Stimulated activated CD4-positive, alpha-beta T cell treated with anti-CD3 and anti-CD28 coated beads, Interleukin-15, amount 100 ng/mL, for 1 hour (primary cell): Measurements from ENCODE around the gene TMEM132C.

Source experiments
- DNase-seq, 2 donors: peaks; one replicate each; pipeline ENCODE4 v3.0.0-alpha.2; 2020; ENCODE audit warnings: low read depth in 1 of 2, low spot score in 1 of 2

TMEM132C gene

DNA sequence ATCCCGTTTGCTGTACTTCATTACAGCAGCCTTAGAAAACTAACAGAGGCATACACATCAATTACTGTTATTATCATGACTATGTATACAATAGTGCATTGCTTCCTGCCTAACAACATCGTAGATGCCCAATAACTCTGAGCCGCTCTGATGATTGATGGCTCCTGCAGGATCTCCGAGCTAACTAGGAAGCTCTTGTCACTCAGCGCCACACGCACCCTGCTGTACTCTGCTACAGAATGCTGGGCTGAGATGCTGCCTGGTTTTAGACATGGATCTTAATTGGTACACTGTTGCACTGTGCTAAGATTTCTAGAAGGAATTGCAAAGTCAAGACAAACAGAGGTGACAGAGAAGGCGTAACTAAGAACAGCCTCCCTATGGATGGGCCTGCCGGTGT, 387.5 kb downstream of the TMEM132C start:
- no peak for DNase-seq

DNA sequence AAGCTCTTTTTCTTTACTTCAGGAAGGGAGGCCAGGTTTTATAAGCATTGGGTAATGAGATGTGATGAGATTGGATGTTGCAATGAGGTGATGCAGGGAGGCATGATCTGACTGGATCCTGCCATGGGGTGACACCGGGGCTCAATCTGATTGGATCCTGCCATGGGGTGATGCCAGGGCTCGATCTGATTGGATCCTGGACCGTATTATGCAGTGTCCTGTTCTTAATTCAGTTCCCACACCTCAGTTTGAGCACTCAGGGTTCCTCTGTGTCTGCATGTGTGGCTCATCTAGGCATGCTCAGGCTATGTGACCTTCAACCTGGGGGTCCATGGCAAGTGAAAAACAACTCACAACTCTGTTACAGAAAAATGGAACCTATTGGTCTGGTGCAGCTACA, 390.4 kb downstream of the TMEM132C start:
- no peak for DNase-seq

DNA sequence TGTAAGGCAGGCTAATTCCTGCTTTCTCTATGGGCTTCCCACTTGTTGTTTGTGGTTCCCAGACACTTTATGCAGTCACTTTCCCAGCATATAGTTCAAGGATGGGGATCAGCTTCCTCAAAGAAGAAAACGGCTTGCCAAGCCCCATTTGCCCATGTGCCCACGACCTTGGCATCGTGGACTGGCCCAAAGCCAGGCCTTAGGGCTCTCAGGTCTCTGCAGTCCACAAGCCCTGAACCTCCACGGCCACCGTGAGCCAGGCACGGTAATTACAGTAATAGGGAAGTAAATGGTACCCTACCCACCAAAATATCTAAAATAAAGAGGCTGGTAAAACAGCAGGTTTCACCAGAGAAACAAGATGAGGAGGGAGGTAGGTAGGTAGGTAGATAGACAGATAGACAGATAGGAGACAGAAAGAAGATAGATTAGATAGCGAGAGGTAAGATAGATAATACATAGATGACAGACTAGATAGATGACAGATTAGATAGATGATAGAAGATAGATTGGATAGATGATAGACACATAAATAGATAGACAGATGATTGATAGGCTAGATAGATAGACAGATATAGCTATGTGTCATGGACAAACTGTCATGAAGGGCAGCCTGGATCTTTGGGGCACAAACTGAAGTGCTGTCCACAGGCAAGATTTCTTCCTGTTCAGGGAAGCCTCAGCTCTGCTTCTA, 393.7 kb downstream of the TMEM132C start:
- no peak for DNase-seq

DNA sequence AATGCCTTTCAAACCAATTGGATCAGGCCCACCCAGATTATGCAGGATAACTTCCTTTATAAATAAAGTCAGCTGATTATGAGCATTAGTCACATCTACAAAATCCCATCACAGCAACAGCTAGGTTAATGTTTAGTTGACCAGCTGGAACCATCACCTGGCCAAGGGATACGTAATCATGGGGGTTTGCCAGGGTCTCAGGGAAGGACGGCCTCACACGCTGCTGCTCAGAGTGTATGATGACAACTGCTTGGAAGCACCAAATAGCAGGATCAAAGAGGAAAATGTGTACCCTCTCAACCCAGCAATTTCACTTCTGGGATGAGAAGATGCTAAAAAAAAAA, 394.2 kb downstream of the TMEM132C start:
- DNase-seq = no peak

GRCh38 chr12:128662101-128662500, 395.1 kb downstream of the TMEM132C start:
- DNase-seq = no peak

- DNase-seq = no peak
Observed at GRCh38 chr12:128664501-128664900, 397.5 kb downstream of the TMEM132C start.

GRCh38 chr12:128667193-128667592, 400.2 kb downstream of the TMEM132C start:
- DNase-seq = no peak

DNA sequence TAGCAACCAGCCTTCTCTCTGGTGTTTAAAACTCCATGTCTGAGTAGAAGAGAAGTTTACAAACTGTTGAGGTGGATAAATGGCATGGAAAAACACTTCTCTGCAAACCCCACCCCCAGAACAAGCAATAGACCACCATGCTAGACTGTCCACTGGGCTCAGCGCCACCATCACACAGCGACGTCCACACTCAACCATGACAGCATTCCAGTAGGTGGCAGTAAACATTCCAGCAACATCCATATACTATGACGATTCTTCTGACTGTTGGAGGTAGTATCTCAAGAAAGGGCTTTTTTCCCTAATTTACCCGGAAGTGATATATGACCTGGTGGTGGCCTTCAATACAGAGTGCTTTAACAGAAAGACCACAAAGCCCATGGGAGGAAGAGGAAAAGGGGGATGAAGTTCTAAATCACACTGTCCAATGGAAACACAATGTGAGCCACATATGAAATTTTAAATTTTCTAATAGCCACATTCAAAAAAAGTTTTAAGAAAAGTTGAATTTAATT, 404.6 kb downstream of the TMEM132C start:
- no peak for DNase-seq

DNA sequence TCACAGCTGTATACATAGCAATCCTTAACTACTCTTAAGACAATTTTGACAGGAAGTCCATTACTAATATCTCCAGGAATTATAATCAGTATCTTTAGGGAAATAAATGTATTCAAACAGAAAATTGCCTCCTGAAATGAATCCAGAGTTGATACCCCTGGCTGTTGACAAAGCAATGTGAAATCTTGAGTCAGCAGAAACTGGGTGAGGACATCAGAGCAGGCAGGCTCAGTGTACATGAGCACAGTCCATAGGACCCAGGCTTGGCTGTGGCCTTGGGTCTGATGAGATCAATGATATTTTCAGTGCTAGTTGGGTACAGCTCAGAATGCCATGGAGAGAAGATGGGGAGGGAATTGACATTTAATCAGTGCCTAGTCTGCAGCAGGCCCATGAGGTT, 405.5 kb downstream of the TMEM132C start:
- no peak for DNase-seq

DNA sequence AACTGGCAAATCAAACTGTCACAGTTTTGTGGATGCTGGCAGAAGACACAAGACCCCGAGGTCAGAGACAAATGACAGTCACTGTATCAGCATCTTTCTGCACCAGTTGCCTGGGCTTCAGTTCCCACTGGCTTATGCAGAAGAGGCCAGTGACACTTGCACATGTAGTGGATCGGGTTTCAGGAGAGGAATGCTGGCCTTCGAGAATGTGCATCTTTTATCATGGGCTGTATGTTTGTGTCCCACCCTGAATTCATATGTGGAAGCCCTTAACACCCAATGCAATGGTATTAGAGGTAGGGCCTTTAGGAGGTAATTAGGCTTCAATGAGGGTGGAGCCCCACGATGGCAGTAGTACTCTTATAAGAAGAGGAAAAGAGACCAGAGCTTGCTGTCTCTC, 405.9 kb downstream of the TMEM132C start:
- no peak for DNase-seq

GRCh38 chr12:128675576-128675975, 408.6 kb downstream of the TMEM132C start:
- DNase-seq = no peak

- DNase-seq = no peak
Observed at GRCh38 chr12:128680555-128680954, 413.6 kb downstream of the TMEM132C start.

DNA sequence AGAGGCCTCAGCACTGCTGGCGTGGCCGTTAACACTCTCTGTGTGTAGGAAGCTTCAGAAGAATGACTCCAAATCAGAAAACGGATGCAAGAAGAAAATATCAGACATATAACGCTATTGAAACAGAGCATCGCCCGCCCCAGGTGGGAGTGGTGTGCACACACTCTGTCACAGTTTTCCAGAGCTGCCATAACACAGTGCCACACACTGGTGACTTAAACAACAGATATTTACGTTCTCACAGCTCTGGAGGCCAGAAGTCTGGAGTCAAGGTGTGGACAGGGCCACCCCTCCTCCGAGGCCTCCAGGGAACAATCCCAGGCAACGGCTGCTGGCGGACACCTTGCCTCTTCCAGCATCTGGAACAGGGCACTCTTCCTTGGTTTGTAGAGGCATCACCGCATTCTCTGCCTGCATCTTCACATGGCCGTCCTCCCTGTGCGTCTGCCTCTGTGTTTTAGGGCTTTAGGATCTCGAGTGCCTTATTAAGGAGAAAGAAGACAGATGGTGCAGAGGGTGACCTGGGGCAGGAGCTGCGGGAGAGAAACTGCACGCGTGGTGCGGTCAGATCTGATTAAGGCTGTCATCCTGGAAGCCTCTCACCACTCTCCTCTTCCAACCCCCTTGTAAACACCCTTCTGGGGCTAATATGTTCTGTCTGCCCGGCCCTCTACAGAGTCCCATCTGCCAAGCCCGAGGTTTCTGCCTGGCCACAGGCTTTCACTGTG, 415.7 kb downstream of the TMEM132C start:
- DNase-seq = no peak

DNA sequence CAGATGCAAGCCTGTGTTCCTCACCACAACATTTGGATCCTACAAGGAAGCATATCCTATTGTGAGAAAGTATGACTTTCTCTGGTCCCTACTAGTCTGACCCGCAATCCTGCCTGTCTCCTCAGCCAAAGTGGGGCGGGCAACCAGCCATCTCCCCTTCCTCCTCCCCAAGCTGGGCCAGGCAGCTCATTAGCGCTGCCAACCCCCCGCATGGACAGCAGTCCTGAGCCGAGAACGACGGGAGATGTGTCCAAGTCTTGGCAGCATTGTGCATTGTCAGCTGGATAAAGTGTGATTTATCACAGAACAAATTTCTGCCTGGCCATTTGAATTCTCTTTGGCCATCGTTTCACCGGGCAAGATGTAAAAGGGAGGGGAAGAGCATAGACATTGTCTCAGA, 417.4 kb downstream of the TMEM132C start:
- DNase-seq = no peak

DNA sequence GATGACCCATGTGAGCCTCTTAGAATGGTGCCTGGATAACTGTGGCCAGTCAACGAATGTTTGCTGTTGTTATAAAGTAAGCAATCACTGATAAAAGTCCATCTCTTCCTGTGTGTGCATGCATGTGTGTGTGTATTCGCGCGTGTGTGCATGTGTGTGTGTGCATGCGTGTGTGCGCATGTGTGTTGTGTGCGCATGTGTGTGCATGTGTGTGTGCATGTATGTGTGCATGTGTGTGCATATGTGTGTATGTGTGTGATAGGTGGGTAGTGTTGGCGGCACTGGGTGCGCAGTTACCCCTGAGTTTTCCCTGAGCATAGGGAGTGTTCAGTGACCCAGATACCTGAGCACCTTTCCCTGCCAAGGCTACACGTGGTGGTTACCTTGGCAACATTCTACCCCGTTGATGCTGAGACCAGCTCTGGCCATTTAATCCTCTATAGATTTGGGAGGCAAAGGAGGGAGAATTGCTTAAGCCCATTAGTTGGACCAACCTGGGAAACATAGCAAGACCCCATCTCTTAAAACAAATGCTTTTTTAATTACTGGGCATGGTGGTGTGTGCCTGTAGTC, 419.0 kb downstream of the TMEM132C start:
- DNase-seq = no peak

GRCh38 chr12:128687851-128688250, 420.9 kb downstream of the TMEM132C start:
- DNase-seq = no peak

DNA sequence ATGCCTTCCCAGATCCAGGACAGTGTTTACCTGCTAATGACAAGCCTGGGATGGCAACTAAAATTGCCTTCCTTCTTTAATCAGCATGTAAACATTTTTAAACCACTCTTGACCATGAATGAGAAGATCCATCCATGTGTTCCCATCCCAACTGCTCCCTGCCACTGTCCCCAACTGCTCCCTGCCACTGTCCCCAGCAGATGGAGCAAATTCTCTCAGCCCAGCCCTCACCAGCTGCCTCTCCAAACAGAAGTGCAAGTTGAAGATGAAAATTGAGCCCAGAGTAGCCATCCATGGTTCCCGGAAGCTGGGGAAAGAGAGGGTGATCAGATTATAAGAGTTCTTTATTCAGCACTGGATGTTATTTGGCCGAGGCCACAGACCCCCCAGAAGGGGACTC, 423.7 kb downstream of the TMEM132C start:
- no peak for DNase-seq

DNA sequence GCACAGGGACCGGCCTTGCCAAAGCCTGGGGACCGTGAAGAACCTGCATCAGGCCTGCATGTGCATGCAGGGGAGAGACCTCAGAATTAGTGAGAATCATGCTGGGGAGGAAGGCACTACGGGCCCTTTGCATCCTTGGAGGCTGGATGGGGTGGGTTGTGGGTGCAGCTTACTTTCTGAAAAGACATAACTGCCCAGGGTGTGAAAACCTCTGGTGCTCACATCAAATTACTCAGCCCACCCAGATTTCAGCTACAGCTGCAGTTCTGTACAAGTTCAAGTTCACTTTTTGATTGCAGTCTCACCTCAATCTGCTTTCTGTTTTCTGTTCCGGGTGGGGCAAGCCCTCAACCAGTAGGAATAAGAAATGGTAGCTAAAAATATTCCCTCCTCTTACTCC, 426.1 kb downstream of the TMEM132C start:
- DNase-seq = no peak

GRCh38 chr12:128693771-128694170, 426.8 kb downstream of the TMEM132C start:
- no peak for DNase-seq

DNA sequence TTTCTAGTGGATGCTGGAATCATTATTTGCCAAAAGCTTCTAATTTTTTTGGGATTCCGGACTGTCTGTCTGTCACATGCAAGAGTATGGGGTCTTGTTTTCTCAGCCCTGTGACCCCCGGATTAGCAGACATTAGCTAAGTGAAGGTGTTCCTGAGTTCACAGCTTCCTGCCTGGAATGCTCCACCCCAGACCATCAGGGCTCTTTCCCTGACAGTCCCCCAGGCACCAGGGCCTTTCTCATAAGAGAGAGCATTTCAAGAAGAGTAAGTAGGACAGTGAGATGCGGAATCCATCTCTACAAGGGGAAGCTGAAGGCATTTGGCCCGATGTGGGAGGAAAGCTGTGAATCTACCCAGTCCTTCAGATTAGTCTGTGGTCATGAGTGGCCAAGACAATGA, 427.5 kb downstream of the TMEM132C start:
- no peak for DNase-seq

- DNase-seq = no peak
Observed at GRCh38 chr12:128695697-128696096, 428.7 kb downstream of the TMEM132C start.

DNA sequence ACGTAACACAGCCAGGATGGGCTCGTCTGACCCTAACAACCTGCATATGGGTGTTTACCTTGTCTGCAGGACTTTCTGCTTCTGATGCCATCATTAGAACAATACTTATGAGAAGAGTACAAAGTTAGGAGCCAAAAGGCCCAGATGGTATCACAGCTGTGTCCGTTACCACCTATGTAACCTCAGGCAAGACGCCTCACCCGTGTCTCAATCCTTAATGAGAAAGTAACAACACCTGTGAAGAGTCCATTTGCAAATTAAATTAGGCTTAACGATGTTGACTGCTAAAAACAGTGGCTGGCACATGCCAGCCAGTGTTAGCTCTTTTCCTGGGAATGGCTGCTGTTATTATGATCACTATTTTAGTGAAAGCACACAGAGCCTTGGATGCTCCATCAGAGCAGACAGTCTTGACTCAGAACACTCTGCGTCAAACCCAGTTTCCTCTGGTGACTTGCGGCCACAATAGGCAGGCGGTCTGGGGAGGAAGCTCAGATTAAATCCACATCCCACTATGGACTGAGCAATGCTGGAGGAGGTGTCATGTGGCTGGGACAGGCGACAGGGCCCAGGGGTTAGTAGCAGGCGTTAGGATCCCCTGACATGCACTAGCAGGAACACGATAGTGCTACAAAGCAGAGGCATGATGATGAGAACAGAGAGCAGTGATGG, 431.5 kb downstream of the TMEM132C start:
- no peak for DNase-seq
